ENCODE data around the gene WNT7B.

Gene WNT7B

DNA sequence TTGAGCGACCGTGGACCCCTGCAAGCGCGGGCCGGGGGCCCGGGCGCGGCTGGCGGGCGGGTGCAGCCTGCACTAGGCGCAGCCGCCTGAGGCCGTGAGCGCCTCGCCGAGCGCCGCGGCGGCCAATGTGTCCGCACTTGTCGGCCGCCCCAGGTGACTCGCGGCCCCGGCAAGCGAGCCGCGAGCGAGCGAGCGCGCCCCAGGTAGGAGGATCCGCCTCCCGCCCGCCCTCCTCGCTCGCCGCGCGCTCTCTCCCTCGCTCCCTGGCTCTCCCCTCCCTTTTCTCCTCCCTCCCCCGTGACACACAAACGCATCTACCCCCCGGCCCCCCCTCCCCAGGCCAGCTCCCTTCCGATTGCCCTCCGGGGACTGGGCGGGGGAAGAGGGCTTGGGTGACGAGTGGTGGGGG is at the start of gene WNT7B:
Gene WNT7B, minus strand, starts transcription at position 160 of the 409 bp plus-strand sequence. CDS start 408 bp downstream, outside the sequence.
- no peak for DNase-seq (ENCODE audit: low read depth)

DNA sequence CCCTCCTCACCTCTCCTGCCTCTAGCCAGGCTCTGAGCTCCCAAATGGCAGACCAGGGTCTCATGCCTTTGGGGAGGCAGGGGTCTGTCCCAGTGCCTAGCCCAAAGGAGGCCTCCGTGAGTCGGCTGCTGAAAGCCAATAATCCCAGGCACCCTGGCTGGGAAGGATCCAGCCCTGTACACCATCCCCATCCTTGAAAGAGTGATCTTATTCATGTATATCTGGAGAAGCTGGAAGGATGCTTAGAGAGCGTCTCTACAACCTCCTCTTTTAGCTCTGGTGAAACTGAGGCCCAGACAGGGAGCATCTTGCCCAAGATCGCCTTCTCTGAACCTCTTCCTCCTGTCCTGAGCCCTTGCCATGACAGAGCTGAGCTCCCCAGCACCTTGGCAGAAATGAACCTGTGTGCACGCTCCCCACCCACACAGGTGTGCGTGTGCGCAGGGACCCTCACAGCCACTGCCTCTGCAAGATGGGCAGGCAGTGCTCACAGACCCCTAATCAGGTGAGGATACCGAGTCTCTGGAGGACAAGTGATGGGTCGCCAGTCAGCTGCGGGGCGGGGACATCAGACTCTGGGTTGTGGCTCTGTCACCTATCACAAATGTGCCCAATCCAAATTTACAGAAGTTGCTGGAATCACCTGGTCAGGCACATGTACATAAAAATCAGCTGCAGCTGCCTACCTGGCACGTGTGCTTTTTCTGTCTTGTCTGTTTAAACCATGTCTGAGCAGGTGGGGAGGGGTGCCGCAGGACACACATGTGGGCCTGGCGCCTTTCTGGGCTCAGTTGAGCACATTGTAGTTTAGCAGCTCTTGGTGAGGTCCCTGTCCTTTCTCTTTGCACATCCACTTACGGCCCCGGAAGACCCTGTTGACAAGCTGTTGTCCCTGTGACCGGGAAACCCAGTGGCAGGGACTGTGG is 49.3 kb upstream of the WNT7B start:
- DNase-seq (ENCODE audit: low read depth) = no peak

DNA sequence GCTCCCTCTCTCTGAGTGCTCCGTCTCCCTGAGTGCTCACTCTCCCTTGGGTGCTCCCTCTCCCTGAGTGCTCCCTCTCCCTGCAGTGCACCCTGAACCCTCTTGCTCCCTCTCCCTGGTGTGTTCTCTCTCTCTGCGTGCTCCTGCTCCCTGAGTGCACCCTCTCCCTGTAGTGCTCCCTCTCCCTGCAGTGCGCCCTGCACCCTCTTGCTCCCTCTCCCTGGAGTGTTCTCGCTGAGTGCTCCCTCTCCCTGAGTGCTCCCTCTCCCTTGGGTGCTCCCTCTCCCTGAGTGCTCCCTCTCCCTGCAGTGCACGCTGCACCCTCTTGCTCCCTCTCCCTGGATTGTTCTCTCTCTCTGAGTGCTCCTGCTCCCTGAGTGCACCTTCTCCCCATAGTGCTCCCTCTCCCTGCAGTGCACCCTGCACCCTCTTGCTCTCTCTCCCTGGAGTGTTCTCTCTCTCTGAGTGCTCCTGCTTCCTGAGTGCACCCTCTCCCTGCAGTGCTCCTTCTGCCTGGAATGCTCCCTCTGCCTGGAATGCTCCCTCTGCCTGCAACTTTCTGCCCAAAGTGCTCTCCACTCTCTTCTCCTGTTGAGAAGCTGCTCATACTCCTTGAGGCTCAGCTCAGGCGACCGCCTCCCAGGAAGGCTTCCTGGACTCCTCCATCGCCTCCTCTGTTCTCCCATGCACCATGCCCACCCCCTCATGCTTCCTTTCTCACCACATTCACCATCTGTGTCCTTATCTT is 48.4 kb upstream of the WNT7B start:
- no peak for DNase-seq (ENCODE audit: low read depth)

DNA sequence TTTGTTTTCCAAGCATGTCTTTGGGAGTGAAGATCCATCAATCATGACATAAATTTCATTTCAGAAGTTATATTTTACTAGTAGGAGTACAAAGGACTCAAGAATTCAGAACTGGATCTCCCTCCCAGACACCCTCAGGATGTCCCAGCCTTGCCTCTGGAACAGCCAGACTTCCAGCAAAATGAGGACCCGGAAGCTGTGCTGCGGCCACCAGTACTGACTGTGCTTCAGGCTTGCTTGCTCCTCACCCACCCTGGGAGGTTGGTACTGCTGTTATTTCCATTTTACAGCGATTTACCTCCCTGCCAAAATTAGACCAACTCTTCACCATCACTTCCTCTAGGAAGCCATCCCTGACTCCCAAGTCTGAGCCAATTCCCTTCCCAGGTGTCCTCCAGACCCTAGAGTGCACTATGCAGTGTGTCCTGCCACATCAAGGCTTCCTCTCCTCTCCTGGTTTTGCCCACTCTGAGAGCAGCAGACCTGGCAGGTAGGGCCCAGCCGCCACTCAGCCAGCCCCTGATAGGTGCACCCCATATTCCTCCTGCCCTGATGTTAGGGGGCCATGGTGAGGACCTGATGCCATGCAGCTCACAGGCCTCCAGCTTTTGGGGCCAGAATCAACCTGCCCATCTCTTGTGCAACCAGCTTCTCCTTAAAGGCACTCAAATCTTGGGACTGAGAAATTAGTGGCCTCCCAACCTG is 47.3 kb upstream of the WNT7B start:
- no peak for DNase-seq (ENCODE audit: low read depth)

DNA sequence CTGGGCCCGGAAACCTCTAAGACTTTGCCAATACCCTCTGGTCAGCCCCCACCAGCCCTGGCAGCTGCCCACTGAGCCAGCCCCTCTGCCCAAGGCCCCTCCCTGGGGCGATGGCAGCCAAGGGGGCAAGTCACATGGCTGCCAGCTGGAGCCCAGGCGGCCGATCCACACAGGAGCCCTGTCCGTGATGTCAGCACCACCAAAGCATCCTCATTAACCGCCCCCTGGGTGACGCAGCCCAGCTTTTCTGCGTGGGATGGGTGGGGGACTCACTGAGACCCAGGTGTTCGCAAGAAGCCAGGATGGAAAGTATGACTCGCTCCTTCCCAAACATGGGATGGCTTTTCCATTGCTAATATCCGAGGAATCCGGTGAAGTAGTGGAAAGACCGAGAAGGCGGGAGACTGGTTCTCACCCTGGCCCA is 46.6 kb upstream of the WNT7B start:
- DNase-seq (ENCODE audit: low read depth) = no peak

DNA sequence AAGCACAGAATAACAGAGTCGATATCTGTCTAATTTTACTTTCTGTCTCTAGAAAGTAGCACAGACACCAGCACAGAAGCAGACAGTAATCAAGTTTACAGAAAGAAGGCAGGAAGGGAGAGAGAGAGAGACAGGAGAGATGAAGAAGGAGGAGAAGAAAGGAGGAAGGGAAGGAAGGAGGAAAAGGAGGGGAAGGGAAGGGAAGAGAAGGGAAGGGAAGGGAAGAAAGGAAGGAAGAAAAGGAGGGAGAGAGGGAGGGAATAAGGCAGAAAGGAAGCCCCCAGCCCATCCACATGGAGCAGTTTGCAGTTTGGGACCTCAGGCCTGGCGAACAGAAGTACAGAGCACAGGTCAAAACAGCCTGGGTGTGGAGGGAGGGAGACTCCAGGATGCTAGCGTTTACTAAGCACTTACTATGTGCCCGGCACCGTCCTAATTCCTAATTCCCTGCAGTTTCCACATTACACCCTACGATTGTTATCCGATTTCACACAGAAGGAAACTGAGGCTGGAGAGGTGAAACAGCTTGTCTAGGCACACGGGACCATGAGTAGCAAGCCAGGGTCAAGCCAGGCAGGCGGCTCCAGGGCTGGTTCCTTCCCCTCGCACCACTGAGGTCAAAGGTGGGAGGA is 46.0 kb upstream of the WNT7B start:
- DNase-seq (ENCODE audit: low read depth) = no peak

DNA sequence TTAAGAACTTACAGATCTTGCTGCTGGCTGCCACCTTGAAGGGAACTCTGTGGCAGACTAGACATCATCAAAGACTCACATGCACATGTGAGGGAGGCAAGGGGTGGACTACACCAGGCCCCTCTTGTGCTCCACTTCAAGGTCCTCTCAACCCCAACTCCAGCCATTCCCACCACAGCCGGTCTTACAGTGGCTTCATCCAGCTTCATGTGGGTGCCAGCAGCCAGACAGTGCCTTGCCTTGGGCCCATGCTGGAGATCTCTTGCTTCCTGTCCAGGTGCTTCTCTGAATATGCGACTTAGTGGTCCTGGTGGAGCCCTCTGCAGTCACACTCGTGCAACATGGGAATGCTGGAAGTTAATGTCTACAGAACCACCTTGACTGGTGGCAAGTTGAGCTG is 44.6 kb upstream of the WNT7B start:
- DNase-seq (ENCODE audit: low read depth) = no peak

DNA sequence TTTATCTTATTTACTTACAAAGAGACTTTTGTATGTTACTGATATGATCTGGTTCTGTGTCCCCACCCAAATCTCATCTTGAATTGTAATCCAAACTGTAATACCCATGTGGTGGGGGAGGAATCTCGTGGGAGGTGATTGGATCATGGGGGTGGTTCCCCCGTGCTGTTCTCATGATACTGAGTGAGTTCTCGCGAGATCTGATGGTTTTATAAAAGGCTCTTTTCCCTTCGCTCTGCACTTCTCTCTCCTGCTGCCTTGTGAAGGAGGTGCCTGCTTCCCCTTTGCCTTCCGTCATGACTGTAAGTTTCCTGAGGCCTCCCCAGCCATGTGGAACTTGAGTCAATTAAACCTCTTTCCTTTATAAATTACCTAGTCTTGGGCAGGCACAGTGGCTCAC is 42.4 kb upstream of the WNT7B start:
- no peak for DNase-seq (ENCODE audit: low read depth)

DNA sequence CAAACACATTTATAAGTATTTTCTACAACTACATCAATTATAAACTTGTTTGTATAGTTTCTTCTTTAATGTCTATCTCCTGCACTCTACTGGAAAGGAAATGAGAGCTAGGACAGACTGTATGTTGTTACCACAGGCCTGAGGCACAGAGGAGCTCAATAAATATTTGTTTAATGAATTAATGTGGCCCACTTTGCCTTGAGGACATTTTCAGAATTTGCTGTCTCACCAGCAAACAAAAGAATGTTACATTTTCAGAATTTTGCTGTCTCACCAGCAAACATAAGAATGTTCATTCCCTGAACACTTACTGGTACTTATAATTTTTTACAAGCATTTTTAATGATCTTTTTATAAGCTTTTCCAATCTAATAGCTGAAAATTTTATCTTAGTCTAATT is 41.9 kb upstream of the WNT7B start:
- no peak for DNase-seq (ENCODE audit: low read depth)

DNA sequence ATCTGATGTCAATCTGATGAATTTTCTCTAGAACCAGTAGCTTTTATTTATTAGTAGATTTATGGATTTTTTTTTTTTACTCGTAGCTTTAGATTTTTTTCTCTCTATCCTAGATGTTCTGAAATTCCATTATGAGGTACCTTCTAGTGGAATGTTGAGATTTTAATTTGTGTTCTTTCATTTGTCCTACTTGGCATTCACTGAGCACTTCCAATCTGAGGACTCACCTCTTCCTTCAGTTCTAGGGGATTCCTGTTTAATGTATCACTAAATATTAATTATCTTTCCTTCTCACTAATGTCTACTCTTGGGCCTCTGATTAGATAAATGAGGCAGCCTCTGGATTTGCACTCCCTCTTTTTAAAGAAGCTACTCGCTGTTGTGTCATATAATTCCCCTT is 40.2 kb upstream of the WNT7B start:
- no peak for DNase-seq (ENCODE audit: low read depth)

DNA sequence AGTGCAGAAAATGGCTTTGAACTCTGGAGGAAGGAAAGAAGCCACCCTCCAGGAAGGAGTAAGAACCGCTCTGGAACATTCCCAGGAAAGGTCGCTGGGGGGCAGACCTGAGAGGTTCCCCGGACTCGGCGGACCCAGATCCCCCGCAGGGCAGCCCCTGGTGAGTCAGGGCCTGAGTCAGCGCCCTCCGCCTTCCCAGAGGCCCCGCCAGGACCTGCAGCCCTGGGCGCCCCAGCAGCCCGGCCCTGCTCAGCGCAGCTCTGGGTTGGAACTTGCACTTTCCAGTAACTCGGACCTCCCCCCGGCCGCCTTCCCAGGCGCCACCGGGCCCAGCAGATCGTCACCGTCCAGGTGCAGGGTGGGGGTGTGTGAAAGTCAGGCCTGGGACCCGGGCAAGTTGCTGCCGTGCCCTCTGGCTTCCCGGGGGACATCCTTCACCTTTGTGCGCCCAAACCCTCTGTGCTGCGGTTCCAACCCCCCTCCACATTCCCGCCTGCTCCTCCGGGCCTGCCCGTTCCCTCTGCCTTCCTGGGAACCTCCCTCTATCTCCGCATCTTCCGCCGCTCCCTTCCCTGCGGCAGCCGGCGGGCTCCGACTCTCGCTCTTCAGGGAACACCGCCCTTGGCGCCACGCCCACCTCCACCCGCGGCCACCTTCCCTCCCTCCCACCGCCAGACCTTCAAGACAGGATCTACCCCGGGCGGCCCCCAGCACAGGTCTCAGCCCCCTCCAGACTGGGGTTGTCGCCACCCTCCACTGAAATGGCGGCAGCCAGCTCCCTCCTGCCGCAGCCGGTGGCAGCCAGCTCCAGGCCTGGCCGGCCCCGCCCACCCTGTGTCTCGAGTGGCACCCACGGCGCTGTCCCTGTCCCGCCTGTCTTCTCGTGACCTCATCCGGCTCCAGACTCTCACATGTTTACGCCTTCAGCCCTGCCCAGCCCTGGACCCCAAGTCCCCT is 36.8 kb upstream of the WNT7B start:
- peak; percentile 85 for DNase-seq (ENCODE audit: low read depth)

DNA sequence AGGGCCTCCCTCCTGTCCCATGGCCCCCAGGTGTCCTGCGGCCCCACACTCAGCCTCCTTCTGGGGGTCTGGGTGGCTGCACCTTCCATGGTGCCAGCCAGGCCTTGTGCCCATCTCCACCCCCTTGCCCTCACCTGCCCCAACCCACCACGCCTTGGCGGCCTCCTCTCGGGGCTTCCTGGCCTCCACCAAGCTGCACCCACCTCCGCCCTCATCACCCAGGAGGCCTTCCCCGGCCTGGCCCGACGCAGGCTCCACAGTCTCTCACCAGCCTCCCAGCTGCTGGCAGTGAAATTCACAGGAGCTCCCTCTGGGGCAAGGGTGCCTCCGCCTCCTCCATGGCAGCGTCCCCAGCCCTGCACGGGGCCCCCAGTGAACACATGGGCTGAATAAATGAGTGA is 35.9 kb upstream of the WNT7B start:
- DNase-seq (ENCODE audit: low read depth) = no peak

DNA sequence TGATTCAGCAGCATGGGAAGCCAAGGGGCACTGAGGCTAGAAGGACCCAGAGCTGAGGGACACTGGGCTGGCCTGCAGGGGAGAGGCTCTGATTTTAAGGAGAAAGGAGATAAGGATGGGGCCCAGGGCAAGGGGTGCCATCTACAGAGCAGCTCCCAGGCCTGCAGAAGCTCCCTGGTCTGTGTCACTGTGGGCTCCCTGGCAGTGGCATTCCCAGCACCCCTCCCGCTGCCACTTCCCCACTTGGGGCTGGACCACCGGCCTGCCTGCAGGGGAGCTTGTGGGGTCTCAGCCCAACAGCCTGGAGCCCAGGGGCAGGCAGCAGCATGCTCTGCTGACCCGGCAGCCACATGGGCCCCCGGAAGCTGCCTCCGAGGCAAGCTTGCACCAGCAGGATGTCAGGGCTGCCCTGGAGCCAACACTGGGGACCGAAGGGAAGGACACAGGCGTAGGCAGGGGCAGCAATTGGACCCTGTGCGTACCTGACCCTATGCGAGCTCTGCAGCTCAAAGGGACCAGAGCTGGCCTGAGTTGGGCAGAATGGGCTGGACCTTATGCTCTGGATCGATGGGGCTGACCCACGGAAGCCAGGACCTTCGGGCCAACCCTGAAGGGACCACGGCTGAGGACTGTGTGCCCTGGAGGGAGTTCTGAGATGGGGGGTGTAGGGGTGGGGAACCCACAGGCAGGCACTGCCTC is 35.4 kb upstream of the WNT7B start:
- no peak for DNase-seq (ENCODE audit: low read depth)

DNA sequence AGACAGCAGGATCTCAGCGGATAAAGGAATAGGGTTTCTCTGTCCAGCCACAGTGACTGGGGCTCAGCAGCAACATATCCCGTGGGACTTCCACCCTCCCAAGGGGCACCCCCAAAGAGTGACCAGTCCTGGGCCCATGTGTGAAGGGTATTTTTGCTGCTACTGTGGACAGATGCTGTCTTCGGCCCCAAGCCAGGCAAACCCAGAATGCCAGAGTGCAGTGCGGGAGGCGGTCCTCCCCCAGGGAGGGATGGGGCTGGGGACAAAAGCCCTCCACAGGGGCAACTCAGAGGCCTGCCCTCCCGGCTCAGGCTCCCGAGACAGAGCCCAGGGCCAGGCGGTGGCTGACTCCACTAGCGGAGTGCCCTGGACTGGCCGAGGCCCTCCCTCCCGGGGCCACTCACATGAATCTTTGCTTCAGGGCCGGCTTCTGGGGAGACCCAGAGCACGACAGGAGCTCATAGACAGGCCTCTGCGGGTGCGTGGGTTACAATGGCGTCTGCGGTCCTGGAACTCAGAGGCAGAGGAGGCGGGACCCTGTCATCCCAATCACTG is 34.7 kb upstream of the WNT7B start:
- DNase-seq (ENCODE audit: low read depth) = no peak

DNA sequence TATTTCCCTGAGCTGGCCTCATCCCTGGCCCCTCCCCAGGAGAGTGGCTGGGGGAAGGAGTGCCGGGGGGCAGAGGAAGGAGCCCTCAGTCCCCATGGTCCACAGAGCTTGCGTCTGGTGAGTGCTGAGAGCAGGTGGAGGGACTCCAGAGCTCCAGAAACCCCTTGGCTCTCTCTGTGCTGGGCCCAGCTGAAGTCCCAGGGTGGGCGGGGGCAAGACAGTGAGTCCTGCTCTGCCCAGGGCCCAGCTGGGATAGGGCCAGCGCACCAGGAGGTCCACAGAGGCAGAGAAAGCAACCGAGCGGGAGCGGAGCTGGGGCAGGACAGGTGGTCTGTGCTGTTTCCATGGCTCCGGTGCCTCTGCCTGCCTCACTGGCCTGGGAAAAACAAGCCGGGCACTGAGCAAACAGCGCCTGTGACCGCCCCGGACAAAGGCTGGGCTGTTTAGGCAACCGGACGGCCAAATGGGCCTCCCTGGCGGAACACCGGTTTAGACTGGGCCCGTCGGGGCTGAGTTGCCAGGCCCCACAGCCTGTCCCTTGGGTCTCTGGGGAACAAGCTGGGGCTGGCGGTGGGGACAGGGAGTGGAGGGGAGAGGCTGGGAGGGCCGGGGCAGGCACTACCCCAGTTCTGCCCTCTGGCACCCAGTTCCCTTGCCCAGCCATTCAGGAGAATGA is 34.1 kb upstream of the WNT7B start:
- DNase-seq (ENCODE audit: low read depth) = no peak

DNA sequence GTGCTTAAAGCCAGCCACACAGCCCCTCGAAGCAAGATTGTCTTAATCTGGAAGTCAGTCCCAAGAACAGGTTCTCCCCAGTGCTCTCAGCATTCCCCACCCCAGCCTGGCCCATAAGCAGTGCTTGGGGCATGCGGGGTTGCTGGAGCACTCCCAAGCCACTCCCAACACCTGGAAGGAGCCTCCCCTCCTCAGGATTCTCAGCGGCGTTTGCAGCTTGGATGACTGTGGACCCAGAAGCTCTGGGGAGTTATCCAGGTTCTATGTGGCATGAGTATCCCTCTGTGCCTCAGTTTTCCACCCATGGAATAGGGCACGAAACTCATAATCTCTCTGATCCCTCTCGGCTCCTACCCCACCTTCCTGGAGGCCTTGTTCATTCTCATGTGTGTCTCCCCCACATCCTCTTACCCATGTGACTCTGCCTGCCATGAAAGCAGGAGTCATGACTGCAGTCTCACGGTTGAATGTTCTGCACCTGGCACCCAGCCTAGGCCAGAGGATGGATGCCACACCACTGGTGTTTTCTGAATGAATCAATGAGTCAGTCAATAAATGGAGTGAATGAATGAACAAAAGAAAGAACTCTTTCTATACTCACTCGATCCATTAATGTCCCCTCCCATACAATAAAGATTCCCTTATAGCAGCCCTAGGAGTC is 33.4 kb upstream of the WNT7B start:
- no peak for DNase-seq (ENCODE audit: low read depth)

DNA sequence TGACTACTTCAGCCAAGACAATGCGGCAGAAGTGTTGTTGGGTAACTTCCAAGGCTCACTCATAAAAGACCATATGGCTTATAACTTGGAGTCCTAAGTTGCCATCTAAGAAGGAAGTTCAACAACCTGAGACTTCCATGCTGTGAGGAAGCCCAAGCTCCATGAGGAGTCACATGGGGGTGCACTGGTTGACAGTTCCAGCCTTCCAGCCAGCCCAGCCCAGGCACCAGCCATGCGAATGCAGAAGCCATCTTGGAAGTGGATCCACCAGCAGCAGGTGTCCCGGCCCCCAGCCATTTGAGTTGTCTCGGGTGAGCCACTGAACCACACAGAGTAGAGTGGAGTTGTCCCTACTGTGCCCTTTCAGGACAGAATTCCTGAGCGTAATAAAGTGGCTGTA is 32.8 kb upstream of the WNT7B start:
- no peak for DNase-seq (ENCODE audit: low read depth)

DNA sequence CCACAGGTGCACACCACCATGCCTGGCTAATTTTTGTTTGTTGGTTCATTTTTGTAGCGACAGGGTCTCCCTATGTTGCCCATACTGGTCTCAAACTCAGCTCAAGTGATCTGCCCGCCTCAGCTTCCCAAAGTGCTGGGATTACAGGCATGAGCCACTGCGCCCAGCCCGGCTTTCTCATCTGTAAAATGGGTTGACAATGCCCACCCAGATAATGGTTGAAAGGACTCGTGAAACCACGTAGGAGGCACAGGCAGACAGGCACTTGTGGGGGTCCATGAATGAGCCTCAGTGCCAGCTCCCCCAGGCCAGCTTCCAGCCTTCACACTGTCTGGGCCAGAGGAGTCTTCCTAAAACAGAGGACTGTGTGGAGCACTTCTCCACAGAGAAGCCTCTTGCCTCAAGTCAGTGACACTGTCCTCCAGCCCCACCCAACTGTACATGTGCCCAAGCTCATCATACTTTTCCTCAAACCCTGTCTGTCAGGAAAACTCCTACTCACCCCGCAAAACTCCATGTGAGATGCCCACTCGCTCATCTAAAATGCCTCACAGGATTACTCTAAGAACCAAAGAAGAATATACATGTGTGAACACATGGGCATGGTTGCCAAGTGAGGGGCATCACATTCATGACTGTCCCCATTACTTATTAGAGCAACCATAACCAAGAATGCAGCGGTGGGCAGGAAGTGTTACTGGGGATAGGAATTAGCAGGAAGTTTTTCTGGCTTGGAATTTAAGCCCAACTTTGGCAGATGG is 32.1 kb upstream of the WNT7B start:
- DNase-seq (ENCODE audit: low read depth) = no peak
